SK-N-SH (cell line): ENCODE data around the gene C20orf144.

Experiments
- EZH2phosphoT487 ChIP-seq: fragments of 200-600 bp; sonication (generic); IDR thresholded peaks from 2 replicates; pipeline ENCODE4 v1.6.1; 2017; ENCODE audit warnings: low read depth, mixed run types, mild to moderate bottlenecking, antibody characterized with exemption, moderate library complexity, borderline replicate concordance
- FOSL2 ChIP-seq: IDR thresholded peaks from 2 replicates; pipeline ENCODE4 v1.4.0; 2012; ENCODE audit warnings: low read depth, mild to moderate bottlenecking, moderate library complexity, borderline replicate concordance
- FOXM1 ChIP-seq: IDR thresholded peaks from 2 replicates; pipeline ENCODE4 v1.4.0; 2012; ENCODE audit warnings: low read depth, mild to moderate bottlenecking
- GABPA ChIP-seq: IDR thresholded peaks from 2 replicates; pipeline ENCODE4 v1.4.0; 2012; ENCODE audit warnings: low read depth, mild to moderate bottlenecking
- SIN3A ChIP-seq: IDR thresholded peaks from 2 replicates; pipeline ENCODE4 v1.6.1; 2012; ENCODE audit warnings: low read depth, mild to moderate bottlenecking, low read length, moderate library complexity, borderline replicate concordance
- TCF12 ChIP-seq: IDR thresholded peaks from 2 replicates; pipeline ENCODE4 v1.4.0; 2012
- TEAD4 ChIP-seq: IDR thresholded peaks from 2 replicates; pipeline ENCODE4 v1.4.0; 2012; ENCODE audit warnings: mild to moderate bottlenecking, borderline replicate concordance; ENCODE audit not compliant: insufficient read depth
- TF ChIP-seq, protein P1 (sequence below): IDR thresholded peaks from 2 replicates; pipeline ENCODE4 v1.6.1; 2012; ENCODE audit warnings: mild to moderate bottlenecking, low read depth, low read length, moderate library complexity
- TF ChIP-seq, protein P2 (sequence below): fragments of 200-600 bp; sonication (generic); IDR thresholded peaks from 2 replicates; pipeline ENCODE4 v1.6.1; 2017; ENCODE audit warnings: antibody characterized with exemption, mild to moderate bottlenecking, moderate library complexity
- TF ChIP-seq, protein P3 (sequence below): IDR thresholded peaks from 2 replicates; pipeline ENCODE4; 2012

DNA sequence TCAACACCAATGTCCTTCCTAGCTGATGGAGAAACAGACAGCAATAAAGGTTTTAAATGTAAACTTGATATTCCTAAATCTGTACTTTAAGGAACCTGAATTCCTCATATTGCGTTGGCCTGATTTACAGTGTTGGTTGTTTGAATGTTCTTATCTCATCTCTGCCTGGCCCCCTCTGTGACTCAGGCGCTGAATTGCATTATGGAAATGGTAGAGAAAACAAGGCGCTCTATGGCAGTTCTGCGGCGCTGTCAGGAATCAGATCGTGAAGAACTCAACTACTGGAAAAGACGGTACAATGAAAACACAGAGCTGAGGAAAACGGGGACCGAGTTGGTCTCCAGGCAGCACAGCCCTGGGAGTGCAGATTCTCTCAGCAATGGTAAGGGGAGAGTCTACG lies 32.6 kb upstream of the C20orf144 start:
- TF ChIP-seq, protein P1, sequence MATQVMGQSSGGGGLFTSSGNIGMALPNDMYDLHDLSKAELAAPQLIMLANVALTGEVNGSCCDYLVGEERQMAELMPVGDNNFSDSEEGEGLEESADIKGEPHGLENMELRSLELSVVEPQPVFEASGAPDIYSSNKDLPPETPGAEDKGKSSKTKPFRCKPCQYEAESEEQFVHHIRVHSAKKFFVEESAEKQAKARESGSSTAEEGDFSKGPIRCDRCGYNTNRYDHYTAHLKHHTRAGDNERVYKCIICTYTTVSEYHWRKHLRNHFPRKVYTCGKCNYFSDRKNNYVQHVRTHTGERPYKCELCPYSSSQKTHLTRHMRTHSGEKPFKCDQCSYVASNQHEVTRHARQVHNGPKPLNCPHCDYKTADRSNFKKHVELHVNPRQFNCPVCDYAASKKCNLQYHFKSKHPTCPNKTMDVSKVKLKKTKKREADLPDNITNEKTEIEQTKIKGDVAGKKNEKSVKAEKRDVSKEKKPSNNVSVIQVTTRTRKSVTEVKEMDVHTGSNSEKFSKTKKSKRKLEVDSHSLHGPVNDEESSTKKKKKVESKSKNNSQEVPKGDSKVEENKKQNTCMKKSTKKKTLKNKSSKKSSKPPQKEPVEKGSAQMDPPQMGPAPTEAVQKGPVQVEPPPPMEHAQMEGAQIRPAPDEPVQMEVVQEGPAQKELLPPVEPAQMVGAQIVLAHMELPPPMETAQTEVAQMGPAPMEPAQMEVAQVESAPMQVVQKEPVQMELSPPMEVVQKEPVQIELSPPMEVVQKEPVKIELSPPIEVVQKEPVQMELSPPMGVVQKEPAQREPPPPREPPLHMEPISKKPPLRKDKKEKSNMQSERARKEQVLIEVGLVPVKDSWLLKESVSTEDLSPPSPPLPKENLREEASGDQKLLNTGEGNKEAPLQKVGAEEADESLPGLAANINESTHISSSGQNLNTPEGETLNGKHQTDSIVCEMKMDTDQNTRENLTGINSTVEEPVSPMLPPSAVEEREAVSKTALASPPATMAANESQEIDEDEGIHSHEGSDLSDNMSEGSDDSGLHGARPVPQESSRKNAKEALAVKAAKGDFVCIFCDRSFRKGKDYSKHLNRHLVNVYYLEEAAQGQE = no peak
- TF ChIP-seq EZH2phosphoT487 = no peak
- TF ChIP-seq FOSL2 = no peak
- TF ChIP-seq, protein P2, sequence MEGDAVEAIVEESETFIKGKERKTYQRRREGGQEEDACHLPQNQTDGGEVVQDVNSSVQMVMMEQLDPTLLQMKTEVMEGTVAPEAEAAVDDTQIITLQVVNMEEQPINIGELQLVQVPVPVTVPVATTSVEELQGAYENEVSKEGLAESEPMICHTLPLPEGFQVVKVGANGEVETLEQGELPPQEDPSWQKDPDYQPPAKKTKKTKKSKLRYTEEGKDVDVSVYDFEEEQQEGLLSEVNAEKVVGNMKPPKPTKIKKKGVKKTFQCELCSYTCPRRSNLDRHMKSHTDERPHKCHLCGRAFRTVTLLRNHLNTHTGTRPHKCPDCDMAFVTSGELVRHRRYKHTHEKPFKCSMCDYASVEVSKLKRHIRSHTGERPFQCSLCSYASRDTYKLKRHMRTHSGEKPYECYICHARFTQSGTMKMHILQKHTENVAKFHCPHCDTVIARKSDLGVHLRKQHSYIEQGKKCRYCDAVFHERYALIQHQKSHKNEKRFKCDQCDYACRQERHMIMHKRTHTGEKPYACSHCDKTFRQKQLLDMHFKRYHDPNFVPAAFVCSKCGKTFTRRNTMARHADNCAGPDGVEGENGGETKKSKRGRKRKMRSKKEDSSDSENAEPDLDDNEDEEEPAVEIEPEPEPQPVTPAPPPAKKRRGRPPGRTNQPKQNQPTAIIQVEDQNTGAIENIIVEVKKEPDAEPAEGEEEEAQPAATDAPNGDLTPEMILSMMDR = no peak
- TF ChIP-seq, protein P3, sequence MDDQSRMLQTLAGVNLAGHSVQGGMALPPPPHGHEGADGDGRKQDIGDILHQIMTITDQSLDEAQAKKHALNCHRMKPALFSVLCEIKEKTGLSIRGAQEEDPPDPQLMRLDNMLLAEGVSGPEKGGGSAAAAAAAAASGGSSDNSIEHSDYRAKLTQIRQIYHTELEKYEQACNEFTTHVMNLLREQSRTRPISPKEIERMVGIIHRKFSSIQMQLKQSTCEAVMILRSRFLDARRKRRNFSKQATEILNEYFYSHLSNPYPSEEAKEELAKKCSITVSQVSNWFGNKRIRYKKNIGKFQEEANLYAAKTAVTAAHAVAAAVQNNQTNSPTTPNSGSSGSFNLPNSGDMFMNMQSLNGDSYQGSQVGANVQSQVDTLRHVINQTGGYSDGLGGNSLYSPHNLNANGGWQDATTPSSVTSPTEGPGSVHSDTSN = no peak
- TF ChIP-seq TCF12 = no peak
- TF ChIP-seq SIN3A = no peak
- no peak for TF ChIP-seq FOXM1
- TF ChIP-seq TEAD4 = no peak
- TF ChIP-seq GABPA = no peak
